GM10266 (cell line): ENCODE measurements around the gene PRKCA.

ENCODE experiments used
- DNase-seq: peaks from one replicate; pipeline ENCODE4 v3.0.0; 2012; ENCODE audit errors: extremely low spot score
- CTCF ChIP-seq: IDR thresholded peaks from 2 replicates; pipeline ENCODE4 v1.5.1; 2012; ENCODE audit warnings: mild to moderate bottlenecking, low read depth; ENCODE audit not compliant: control insufficient read depth, insufficient read depth; ENCODE audit errors: missing control alignments

Gene PRKCA

GRCh38 chr17:66836063-66837005 is 533.9 kb downstream of the PRKCA start:
- DNase-seq = no peak
- TF ChIP-seq CTCF = no peak

GRCh38 chr17:66837226-66837625 is 534.8 kb downstream of the PRKCA start:
- no peak for TF ChIP-seq CTCF
- no peak for DNase-seq

- DNase-seq = no peak
- no peak for TF ChIP-seq CTCF
These were observed 535.7 kb downstream of the PRKCA start for GRCh38 chr17:66837885-66838665.

GRCh38 chr17:66839616-66840015 is 537.2 kb downstream of the PRKCA start:
- no peak for DNase-seq
- no peak for TF ChIP-seq CTCF

- no peak for TF ChIP-seq CTCF
- no peak for DNase-seq
These were observed 537.6 kb downstream of the PRKCA start for GRCh38 chr17:66840061-66840460.

GRCh38 chr17:66841328-66841727 is 538.9 kb downstream of the PRKCA start:
- DNase-seq = no peak
- no peak for TF ChIP-seq CTCF

- DNase-seq = no peak
- no peak for TF ChIP-seq CTCF
These were observed 539.3 kb downstream of the PRKCA start for GRCh38 chr17:66841744-66842143.
